H9 (cell line): ENCODE measurements around the gene MYBPC3. TPM values are rescaled to one million over a fixed set of nuclear protein-coding genes. Genes with fewer than 3 reads are reported as not detected.

Source experiments
- DNase-seq: peaks from one replicate; pipeline ENCODE4 v3.0.0-alpha.2; 2017
- H2AFZ ChIP-seq: one replicate; pipeline ENCODE4 v1.6.1; 2013; ENCODE audit warnings: mild to moderate bottlenecking, low read length, control low read depth, moderate library complexity
- H2AK5ac ChIP-seq: 2 replicates; pipeline ENCODE4 v1.6.1; 2013; ENCODE audit warnings: low read length, control low read depth, mixed read lengths; ENCODE audit not compliant: insufficient read length
- H2BK120ac ChIP-seq: one replicate; pipeline ENCODE4 v1.6.1; 2013; ENCODE audit warnings: low read depth, mild to moderate bottlenecking, low read length, control low read depth, inconsistent platforms; ENCODE audit not compliant: poor library complexity, severe bottlenecking
- H2BK12ac ChIP-seq: 2 replicates; pipeline ENCODE4 v1.6.1; 2013; ENCODE audit warnings: low read length, control low read depth, mixed read lengths, low read depth; ENCODE audit not compliant: insufficient read length
- H2BK15ac ChIP-seq: 2 replicates; pipeline ENCODE4 v1.6.1; 2013; ENCODE audit warnings: low read depth, low read length, control low read depth
- H2BK20ac ChIP-seq: one replicate; pipeline ENCODE4 v1.6.1; 2013; ENCODE audit warnings: low read depth, mild to moderate bottlenecking, low read length, control low read depth, inconsistent platforms; ENCODE audit not compliant: poor library complexity, severe bottlenecking
- H2BK5ac ChIP-seq: 2 replicates; pipeline ENCODE4 v1.6.1; 2013; ENCODE audit warnings: low read length, control low read depth, mixed read lengths; ENCODE audit not compliant: insufficient read length
- H3K14ac ChIP-seq: 2 replicates; pipeline ENCODE4 v1.6.1; 2013; ENCODE audit warnings: low read length, control low read depth; ENCODE audit not compliant: insufficient read depth
- H3K18ac ChIP-seq: 2 replicates; pipeline ENCODE4 v1.6.1; 2013; ENCODE audit warnings: low read depth, mild to moderate bottlenecking, mixed read lengths, low read length, control low read depth; ENCODE audit not compliant: insufficient read length
- H3K23ac ChIP-seq: 2 replicates; pipeline ENCODE4 v1.6.1; 2013; ENCODE audit warnings: low read length, control low read depth, mixed read lengths, low read depth; ENCODE audit not compliant: insufficient read length
- H3K23me2 ChIP-seq: 2 replicates; pipeline ENCODE4 v1.6.1; 2013; ENCODE audit warnings: low read depth, mild to moderate bottlenecking, mixed read lengths, low read length, control low read depth; ENCODE audit not compliant: insufficient read length, poor library complexity, severe bottlenecking
- H3K27ac ChIP-seq: 2 replicates; pipeline ENCODE4 v1.5.1; 2013; ENCODE audit warnings: low read length, control low read depth, mixed read lengths, low read depth; ENCODE audit not compliant: insufficient read length
- H3K27me3 ChIP-seq: 2 replicates; pipeline ENCODE4 v1.6.1; 2013; ENCODE audit warnings: low read length, control low read depth, inconsistent platforms; ENCODE audit not compliant: insufficient read depth
- H3K4ac ChIP-seq: 2 replicates; pipeline ENCODE4 v1.6.1; 2013; ENCODE audit warnings: low read depth, mild to moderate bottlenecking, control low read depth, inconsistent platforms, low read length, moderate library complexity
- H3K4me1 ChIP-seq: 2 replicates; pipeline ENCODE4 v1.6.1; 2013; ENCODE audit warnings: low read length, control low read depth, inconsistent platforms; ENCODE audit not compliant: insufficient read depth
- H3K4me2 ChIP-seq: 2 replicates; pipeline ENCODE4 v1.6.1; 2013; ENCODE audit warnings: low read length, control low read depth, mixed read lengths; ENCODE audit not compliant: insufficient read length, insufficient read depth
- H3K56ac ChIP-seq: 2 replicates; pipeline ENCODE4 v1.6.1; 2013; ENCODE audit warnings: low read depth, mild to moderate bottlenecking, mixed read lengths, low read length, control low read depth; ENCODE audit not compliant: insufficient read length
- H3K79me1 ChIP-seq: 2 replicates; pipeline ENCODE4 v1.6.1; 2013; ENCODE audit warnings: low read depth, mild to moderate bottlenecking, moderate library complexity, low read length, control low read depth, inconsistent platforms; ENCODE audit not compliant: insufficient read depth, poor library complexity, severe bottlenecking
- H3K79me2 ChIP-seq: 2 replicates; pipeline ENCODE4 v1.6.1; 2013; ENCODE audit warnings: low read length, control low read depth, inconsistent platforms; ENCODE audit not compliant: insufficient read depth
- H3K9ac ChIP-seq: 2 replicates; pipeline ENCODE4 v1.6.1; 2013; ENCODE audit warnings: low read length, control low read depth, mixed read lengths; ENCODE audit not compliant: insufficient read length; ENCODE audit errors: extremely low read depth
- H3K9me3 ChIP-seq: one replicate; pipeline ENCODE4 v1.6.1; 2013; ENCODE audit warnings: low read depth, low read length, inconsistent platforms; ENCODE audit not compliant: control insufficient read depth
- H3T11ph ChIP-seq: one replicate; pipeline ENCODE4 v1.6.1; 2013; ENCODE audit warnings: mild to moderate bottlenecking, low read length, control low read depth, inconsistent platforms
- H4K20me1 ChIP-seq: one replicate; pipeline ENCODE4 v1.6.1; 2013; ENCODE audit not compliant: control insufficient read depth, insufficient read length, insufficient read depth
- H4K5ac ChIP-seq: 2 replicates; pipeline ENCODE4 v1.6.1; 2013; ENCODE audit warnings: low read depth, mild to moderate bottlenecking, mixed read lengths, low read length, control low read depth; ENCODE audit not compliant: insufficient read length
- H4K8ac ChIP-seq: replicated peaks from 2 replicates; pipeline ENCODE4 v1.6.1; 2013; ENCODE audit warnings: low read length, control low read depth, mixed read lengths, low read depth; ENCODE audit not compliant: insufficient read length
- H4K91ac ChIP-seq: 2 replicates; pipeline ENCODE4 v1.6.1; 2013; ENCODE audit warnings: low read depth, mild to moderate bottlenecking, moderate library complexity, mixed read lengths, low read length, control low read depth; ENCODE audit not compliant: insufficient read length
- H3K27ac Mint-ChIP-seq, 3 experiments: 2 replicates in 2 of 3; 3 replicates in 1 of 3; pipeline ENCODE4 v1.8.0; 2020 to 2021; ENCODE audit warnings: mixed read lengths in 3 of 3, mild to moderate bottlenecking in 1 of 3, moderate library complexity in 1 of 3
- H3K27me3 Mint-ChIP-seq: 2 replicates; pipeline ENCODE4 v1.8.0; 2021; ENCODE audit warnings: low read depth, mild to moderate bottlenecking, moderate library complexity, mixed read lengths
- H3K36me3 Mint-ChIP-seq, 3 experiments: 2 replicates in 2 of 3; 3 replicates in 1 of 3; pipeline ENCODE4 v1.8.0; 2020 to 2021; ENCODE audit warnings: low read depth in 3 of 3, mixed read lengths in 3 of 3; ENCODE audit not compliant: insufficient read depth in 1 of 3
- H3K4me1 Mint-ChIP-seq, 2 experiments: 2 replicates each; pipeline ENCODE4 v1.8.0; 2020; ENCODE audit warnings: mixed read lengths in 2 of 2
- H3K4me3 Mint-ChIP-seq, 2 experiments: 2 replicates in 1 of 2; 3 replicates in 1 of 2; pipeline ENCODE4 v1.8.0; 2020 to 2021; ENCODE audit warnings: mild to moderate bottlenecking in 2 of 2, mixed read lengths in 2 of 2, moderate library complexity in 1 of 2
- H3K9me3 Mint-ChIP-seq, 2 experiments: 2 replicates in 1 of 2; 3 replicates in 1 of 2; pipeline ENCODE4 v1.8.0; 2020; ENCODE audit warnings: mild to moderate bottlenecking in 2 of 2, mixed read lengths in 2 of 2, moderate library complexity in 1 of 2
- WGBS: extraction: QIAGEN DNeasy Blood & Tissue Kit; methylation state at CpG from one replicate; pipeline ENCODE4 v1.1.7; 2013; ENCODE audit warnings: missing lambda C conversion rate, low lambda C conversion rate, mixed read lengths; ENCODE audit not compliant: insufficient read length; ENCODE audit errors: extremely low coverage; 5-methylcytosine and 5-hydroxymethylcytosine counted together
- total RNA-seq: library from RNA; stranded (reverse); gene quantifications from 2 replicates; pipeline ENCODE4 v1.2.1, GENCODE V29; 2021
- TF ChIP-seq, protein P1 (sequence below): fragments of 200-600 bp; sonication (generic); conservative IDR thresholded peaks from 3 replicates; pipeline ENCODE4 v1.8.0; 2021; ENCODE audit warnings: antibody characterized with exemption, mild to moderate bottlenecking

Gene MYBPC3
- total RNA-seq, 1 experiment from 2014 or later: not detected

DNA sequence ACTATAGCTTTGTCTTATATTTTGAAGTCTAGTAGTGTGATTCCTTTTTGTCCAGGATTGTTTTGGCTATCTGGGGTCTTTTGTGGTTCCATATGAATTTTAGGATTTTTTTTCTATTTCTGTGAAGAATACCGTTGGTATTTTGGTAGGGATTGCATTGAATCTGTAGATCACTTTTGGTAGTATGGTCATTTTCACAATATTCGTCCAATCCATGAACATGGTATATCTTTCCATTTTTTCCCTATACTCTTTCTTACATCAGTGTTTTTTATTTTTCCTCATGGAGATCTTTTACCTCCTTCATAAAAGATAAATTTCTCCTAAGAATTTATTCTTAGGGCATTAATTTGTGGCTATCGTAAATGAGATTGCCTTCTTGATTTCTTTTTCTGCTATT lies 53.4 kb downstream of the MYBPC3 start:
- H4K8ac ChIP-seq: no peak overlapping the region

More for the DNA sequence above, 53.4 kb downstream of the MYBPC3 start:
- Histone ChIP-seq H3K27ac (no peak overlapping the region), H3K9ac (no peak overlapping the region), H2AK5ac (no peak overlapping the region), H3K79me2 (no peaks in the 10 kb centered on the region), H2BK120ac (no peak overlapping the region), H3K79me1 (no peaks in the 10 kb centered on the region), H3T11ph (no peak overlapping the region), H3K27me3 (no peaks in the 10 kb centered on the region), H3K23me2 (no peaks in the 10 kb centered on the region), H3K14ac (no peak overlapping the region), H4K91ac (no peak overlapping the region), H2AFZ (no peak overlapping the region), H3K56ac (no peak overlapping the region), H2BK12ac (no peak overlapping the region), H3K4me2 (no peak overlapping the region), H2BK15ac (no peak overlapping the region), H4K20me1 (no peaks in the 10 kb centered on the region), H2BK5ac (no peak overlapping the region), H3K18ac (no peak overlapping the region), H3K23ac (no peak overlapping the region), H4K5ac (no peak overlapping the region), H3K4me1 (no peaks in the 10 kb centered on the region), H2BK20ac (no peak overlapping the region), H3K4ac (no peak overlapping the region), H3K9me3 (no peaks in the 10 kb centered on the region)
- H3K4me3 Mint-ChIP-seq: no peak overlapping the region
- no peaks in the 10 kb centered on the region for H3K4me1 Mint-ChIP-seq
- no peak for DNase-seq
- H3K27ac Mint-ChIP-seq: no peak overlapping the region
- no peaks in the 10 kb centered on the region for H3K27me3 Mint-ChIP-seq
- H3K9me3 Mint-ChIP-seq: peaks cover 10 to 21% of the 10 kb centered on the region in 2 experiments; a peak in 4 of 5 replicates
- TF ChIP-seq, protein P1, sequence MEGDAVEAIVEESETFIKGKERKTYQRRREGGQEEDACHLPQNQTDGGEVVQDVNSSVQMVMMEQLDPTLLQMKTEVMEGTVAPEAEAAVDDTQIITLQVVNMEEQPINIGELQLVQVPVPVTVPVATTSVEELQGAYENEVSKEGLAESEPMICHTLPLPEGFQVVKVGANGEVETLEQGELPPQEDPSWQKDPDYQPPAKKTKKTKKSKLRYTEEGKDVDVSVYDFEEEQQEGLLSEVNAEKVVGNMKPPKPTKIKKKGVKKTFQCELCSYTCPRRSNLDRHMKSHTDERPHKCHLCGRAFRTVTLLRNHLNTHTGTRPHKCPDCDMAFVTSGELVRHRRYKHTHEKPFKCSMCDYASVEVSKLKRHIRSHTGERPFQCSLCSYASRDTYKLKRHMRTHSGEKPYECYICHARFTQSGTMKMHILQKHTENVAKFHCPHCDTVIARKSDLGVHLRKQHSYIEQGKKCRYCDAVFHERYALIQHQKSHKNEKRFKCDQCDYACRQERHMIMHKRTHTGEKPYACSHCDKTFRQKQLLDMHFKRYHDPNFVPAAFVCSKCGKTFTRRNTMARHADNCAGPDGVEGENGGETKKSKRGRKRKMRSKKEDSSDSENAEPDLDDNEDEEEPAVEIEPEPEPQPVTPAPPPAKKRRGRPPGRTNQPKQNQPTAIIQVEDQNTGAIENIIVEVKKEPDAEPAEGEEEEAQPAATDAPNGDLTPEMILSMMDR: no peak
- no CpG with 5 or more reads among the region's 3 CpGs for WGBS
- H3K36me3 Mint-ChIP-seq: peaks cover 66 to 85% (median 84%) of the 10 kb centered on the region in 3 experiments
